Stimulated activated CD8-positive, alpha-beta memory T cell treated with anti-CD3 and anti-CD28 coated beads, Interleukin-12 subunit alpha, Interleukin-12 subunit beta, amount 100 ng/mL, for 4 hours (primary cell): ENCODE measurements around the gene MT1HL1.
"Not testable (repeated sequence)": the region's sequence is repeated elsewhere in the genome, so short reads cannot be mapped to it uniquely, and the experiment has no call there.

ENCODE experiments used
- DNase-seq: peaks from one replicate; pipeline ENCODE4 v3.0.0-alpha.2; 2020; ENCODE audit warnings: low read depth

The MT1HL1 gene

DNA sequence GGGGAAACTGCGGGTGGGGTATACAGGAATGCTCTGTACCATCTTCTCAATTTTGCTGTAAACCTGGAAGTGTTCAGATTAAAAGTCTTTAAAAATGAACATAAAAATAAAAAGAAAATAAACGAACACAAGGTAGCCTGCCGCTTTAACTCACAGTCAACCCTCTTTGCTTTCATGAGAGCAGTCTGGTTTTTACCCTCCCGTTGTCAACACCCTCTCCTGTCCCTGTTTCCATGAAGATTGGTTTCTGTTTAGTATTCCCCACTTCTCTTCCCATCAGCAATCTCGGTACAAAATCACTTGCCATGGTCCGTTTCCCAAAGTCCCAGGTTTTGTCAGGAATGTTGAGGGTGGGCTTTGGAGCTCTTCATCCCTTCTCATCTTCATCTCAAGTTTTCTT lies 28.8 kb downstream of the MT1HL1 start:
- no peak for DNase-seq

DNA sequence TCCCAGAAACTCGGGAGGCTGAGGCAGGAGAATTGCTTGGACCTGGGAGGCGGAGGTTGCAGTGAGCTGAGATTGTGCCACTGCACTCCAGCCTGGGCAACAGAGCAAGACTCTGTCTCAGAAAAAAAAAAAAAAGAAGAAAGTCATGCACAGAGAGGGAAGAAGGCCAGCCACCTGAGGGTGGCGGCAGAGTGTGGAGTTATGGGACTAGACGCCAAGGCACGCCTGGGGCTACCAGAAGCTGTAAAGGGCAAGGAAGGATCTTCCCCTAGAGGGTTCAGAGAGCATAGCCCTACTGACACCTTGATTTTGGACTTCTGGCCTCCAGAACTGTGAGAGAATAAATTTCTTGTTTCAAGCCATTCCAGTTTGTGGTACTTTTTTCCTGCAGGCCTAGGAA lies 30.2 kb downstream of the MT1HL1 start:
- DNase-seq = not testable (repeated sequence)

DNA sequence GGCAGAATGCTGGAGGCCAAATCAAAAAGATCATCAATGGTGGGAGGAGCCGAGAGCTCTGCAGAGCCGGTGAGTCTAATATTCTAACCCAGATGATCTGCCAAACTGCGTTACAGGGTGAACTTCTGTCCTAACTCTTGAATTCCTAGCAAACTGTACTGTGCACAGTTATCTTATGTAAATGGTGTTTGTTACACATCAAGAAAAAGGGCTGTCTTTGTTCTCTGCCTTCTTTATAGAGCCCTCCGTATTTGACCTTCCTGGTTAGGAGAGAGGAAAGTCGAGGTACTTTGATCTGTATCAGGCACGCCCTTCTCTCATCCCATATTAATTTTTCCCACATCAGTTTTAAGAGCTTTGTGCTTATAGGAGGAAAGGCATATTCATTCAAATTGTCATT lies 37.6 kb downstream of the MT1HL1 start:
- no peak for DNase-seq

DNA sequence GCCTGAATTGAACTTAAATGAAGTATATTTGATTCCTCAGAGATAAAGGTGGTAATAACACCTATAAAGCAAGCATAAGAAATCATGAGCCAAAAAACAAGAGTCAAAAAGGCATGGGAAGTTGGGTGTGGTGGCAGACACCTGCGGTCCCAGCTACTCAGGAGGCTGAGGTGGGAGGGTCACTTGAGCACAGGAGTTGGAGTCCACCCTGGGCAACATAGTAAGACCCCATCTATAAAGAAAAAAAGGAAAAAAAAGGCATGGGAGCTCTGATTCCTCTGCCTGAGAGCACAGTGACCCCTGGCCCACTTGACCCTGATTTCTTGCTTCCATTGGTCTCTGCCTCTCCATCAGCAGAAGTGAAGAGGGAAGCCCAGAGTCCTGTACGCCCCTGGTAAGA lies 40.3 kb downstream of the MT1HL1 start:
- no peak for DNase-seq

DNA sequence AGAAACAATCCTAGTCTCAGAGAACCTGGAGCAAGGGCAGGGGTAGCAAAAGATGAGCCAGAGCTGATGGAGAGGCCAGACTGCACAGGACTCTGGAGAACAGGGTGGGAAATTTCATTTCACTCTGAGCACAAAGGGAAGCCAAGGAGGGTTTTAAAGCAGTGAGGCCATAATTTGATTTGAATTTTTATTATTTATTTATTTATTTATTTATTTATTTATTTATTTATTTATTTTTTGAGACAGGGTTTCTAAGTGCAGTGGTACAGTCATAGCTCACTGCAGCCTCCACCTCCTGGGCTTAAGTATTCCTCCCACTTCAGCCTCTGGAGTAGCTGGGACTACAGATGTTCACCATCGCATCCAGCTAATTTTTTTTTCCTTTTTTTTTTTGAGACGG lies 45.1 kb downstream of the MT1HL1 start:
- DNase-seq = no peak

DNA sequence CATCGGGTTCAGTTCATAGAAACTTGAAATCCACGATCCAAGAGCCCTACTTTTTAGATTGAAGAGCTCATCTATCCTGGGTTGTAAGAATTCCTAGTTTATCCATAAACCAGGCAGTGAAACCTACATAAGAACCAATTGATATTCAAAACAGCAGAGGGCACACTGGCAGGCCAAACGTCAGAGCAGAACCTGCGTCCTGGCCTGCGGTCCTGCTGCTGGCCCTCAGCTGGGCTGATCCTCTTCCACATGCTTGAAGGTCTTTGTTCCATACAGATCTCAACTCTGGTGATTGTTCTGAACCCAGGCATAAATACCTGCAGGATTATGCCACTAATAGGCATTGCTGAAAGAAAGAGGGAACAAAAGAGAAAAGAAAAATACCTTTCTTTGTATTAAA lies 47.0 kb downstream of the MT1HL1 start:
- no peak for DNase-seq
